SJCRH30 (cell line): ENCODE data around the gene FBXL17. TPM values are rescaled to one million over a fixed set of nuclear protein-coding genes. Genes with fewer than 3 reads are reported as not detected.

Experiments used
- DNase-seq, 2 experiments: peaks; one replicate each; pipeline ENCODE4 v3.0.0-alpha.2; 2015 to 2020
- H3K27ac ChIP-seq: fragments of 250-450 bp; sonication (Bioruptor Pico); 2 replicates; pipeline ENCODE4 v1.5.1; 2020; ENCODE audit warnings: mild to moderate bottlenecking, moderate library complexity
- H3K27me3 ChIP-seq: fragments of 250-450 bp; sonication (Bioruptor Pico); 2 replicates; pipeline ENCODE4 v1.5.1; 2020; ENCODE audit warnings: mild to moderate bottlenecking, moderate library complexity
- H3K36me3 ChIP-seq: fragments of 250-450 bp; sonication (Bioruptor Pico); 2 replicates; pipeline ENCODE4 v1.5.1; 2020; ENCODE audit warnings: mild to moderate bottlenecking, moderate library complexity
- H3K4me1 ChIP-seq: fragments of 250-450 bp; sonication (Bioruptor Pico); 2 replicates; pipeline ENCODE4 v1.5.1; 2020; ENCODE audit warnings: mild to moderate bottlenecking, moderate library complexity
- H3K4me3 ChIP-seq: fragments of 250-450 bp; sonication (Bioruptor Pico); 2 replicates; pipeline ENCODE4 v1.5.1; 2020; ENCODE audit warnings: mild to moderate bottlenecking, moderate library complexity
- H3K9me3 ChIP-seq: fragments of 250-450 bp; sonication (Bioruptor Pico); replicated peaks from 2 replicates; pipeline ENCODE4 v1.5.1; 2020; ENCODE audit warnings: mild to moderate bottlenecking, moderate library complexity
- total RNA-seq: library from RNA; depleted of rRNA; stranded (reverse); fragments of >200 nt; shearing (Covaris generic); gene quantifications from 2 replicates; pipeline ENCODE4 v1.2.3, GENCODE V29; 2014

The FBXL17 gene
- total RNA-seq, 1 experiment from 2014 or later = 7.1 TPM

DNA sequence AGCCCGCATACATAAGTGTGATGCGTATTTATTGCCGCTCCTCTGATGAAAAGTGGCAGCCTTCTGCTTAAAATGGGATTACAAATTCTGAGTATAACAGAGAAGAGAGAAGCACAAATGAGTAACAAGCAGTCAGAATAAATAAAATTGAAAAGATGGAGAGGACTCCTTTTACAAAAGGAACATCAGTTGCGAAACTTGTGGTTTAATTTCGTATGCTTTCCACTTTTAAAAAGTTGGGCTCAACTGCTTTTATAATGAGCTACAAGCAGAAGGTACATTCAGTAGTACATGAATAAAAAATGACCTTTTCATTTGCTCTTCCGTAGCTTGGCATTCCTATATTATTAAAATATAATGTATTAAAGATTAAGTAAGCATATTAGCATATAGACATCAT is 320.0 kb downstream of the FBXL17 start:
- Histone ChIP-seq H3K36me3 (no peaks in the 10 kb centered on the region), H3K27ac (no peak overlapping the region), H3K9me3 (no peaks in the 10 kb centered on the region), H3K4me1 (no peaks in the 10 kb centered on the region; the same call in 1 of the 2 replicates), H3K27me3 (no peaks in the 10 kb centered on the region), H3K4me3 (no peak overlapping the region)
- DNase-seq = no peak

DNA sequence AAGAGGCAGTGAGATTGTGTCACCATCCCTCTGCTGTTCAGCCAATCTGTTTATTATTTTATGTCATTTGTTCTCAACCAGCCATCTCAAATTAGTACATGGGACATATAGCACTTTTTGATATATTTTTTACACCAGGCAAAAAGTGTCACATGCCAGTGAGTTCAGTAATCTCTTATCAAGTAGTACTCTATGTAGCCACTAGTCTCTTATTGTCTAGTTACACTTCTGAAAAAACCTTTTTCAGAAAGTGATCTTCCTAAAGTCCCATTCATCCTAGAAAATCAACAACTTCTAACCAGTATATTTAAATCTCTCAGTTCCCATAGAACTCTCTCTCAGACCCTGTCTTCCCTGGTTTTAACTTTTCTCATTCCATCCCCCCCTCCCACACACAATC is 321.6 kb downstream of the FBXL17 start:
- H3K36me3 ChIP-seq = no peaks in the 10 kb centered on the region
- H3K4me1 ChIP-seq = no peaks in the 10 kb centered on the region
- no peak overlapping the region for H3K27ac ChIP-seq
- H3K27me3 ChIP-seq = no peaks in the 10 kb centered on the region
- H3K4me3 ChIP-seq = no peak overlapping the region
- DNase-seq = no peak
- H3K9me3 ChIP-seq = no peaks in the 10 kb centered on the region

DNA sequence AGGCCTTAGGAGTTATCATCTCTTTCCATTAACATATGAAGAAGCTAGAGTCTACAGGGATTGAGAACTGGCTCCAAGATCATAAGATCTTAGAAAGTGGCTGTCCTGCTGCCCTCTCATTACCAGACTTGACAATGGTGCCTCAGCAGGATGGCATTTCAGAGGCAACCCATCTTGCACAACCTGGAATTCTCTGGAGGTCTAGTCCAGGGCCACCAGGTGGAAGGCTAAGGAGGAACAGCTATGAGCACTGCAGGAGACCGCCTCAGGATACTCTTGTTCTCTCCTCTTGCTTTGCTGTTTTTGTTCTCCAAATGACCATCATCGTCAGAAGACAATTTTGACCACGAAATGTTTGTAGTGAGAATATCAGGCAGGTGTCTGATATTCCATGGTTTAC is 322.6 kb downstream of the FBXL17 start:
- no peak for DNase-seq
- Histone ChIP-seq H3K36me3 (no peaks in the 10 kb centered on the region), H3K4me3 (no peak overlapping the region), H3K27ac (no peak overlapping the region), H3K27me3 (no peaks in the 10 kb centered on the region), H3K9me3 (no peaks in the 10 kb centered on the region), H3K4me1 (no peaks in the 10 kb centered on the region)

DNA sequence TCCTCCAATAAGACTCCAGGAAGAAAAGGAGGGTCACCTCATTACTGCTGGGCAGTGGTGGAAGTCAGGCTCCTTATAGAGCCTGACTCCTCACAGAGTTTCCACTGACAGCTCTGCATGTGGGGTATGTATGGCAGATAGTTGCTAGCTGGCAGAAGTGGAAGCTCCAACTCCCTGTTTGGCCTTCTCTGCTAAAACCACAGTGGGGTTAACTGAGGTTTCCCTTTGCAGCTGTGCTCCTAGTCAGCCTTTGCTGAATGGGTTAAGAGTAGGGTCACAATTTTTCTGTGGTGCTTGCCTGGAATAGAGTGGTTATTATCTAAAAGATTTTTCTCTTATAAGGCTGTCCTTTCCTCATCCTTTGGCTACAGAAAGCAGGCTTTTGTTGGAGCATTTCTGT is 327.5 kb downstream of the FBXL17 start:
- Histone ChIP-seq H3K4me3 (no peak overlapping the region), H3K27me3 (no peaks in the 10 kb centered on the region), H3K27ac (no peak overlapping the region), H3K4me1 (no peaks in the 10 kb centered on the region), H3K36me3 (no peaks in the 10 kb centered on the region), H3K9me3 (peaks cover 9% of the 10 kb centered on the region; the same call in 1 of the 2 replicates)
- peak; percentile 8 to 36 for DNase-seq

DNA sequence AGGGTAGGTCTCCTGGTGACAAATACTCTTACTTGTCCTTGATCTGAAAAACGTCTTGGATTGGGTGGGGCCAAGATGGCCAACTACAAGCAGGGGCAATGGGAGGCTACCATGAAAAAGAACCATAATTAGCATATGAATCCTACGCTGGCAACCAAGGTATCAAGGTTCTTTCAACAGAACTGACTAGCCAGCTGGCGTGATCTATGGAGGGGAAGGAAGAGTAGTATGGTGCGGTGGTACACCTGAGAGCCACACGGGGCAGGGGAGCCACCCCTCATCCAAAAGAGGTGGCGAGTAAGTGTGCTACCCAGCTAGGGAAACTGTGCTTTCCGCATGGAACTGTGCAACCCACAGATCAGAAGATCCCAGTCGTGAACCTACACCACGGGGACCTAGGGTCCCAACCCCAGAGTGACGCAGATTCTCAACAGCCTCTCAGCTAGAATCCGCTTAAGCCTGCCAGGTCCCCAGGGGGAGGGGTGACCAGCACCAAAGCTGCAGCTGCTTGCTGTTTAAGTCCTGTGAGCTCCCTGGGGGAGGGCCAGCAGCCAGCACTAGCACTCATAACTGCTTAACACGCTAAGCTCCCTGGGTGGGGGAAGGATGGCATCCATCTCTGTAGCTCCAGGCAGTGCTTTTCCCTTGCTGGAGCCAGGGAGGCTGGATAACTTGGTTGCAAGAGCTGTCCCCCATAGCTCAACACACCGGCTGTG is 334.8 kb downstream of the FBXL17 start:
- DNase-seq = peak; percentile 53 to 58
- no peaks in the 10 kb centered on the region for H3K4me1 ChIP-seq
- peaks cover 11% of the 10 kb centered on the region; the same call in 1 of the 2 replicates for H3K9me3 ChIP-seq
- H3K36me3 ChIP-seq = peaks cover 2% of the 10 kb centered on the region; the same call in 1 of the 2 replicates
- no peak overlapping the region for H3K27ac ChIP-seq
- no peaks in the 10 kb centered on the region for H3K27me3 ChIP-seq
- H3K4me3 ChIP-seq = no peak overlapping the region

DNA sequence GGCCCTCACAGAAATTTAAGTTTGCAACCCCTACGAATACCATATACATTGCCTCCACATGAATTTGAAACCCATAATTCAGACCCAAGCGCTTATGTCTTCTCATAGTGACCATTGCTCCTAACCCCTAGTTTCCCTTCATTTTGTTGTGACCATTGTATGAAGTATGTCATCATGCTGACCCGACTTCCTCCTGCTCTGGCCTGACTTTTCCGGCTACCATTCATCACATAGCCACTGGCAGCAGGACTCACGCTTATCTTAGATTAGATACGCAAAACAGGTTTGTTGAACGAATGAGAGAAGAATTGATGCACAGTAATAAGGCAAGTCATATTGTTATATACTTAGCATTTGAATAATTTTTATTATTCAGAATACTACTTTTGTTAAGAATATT is 345.4 kb downstream of the FBXL17 start:
- no peak overlapping the region for H3K4me3 ChIP-seq

DNA sequence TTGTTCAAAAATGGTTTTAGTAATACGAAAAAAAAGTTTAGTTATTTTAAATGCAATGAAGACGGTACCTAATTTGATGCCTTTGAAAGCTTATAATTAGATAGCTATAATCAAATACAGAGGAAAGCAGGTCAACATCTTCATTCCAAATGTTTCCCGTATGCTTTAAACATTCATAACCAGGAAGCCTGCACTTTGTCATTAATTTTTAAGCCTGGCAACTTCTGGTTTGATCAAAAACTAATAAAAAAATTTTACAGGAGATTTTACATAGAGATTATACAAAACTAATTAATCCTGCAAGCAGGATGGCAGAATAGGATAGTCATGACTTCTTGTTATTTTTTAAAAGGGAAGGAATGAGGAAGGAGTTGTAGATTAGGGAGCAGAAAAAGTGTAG is 353.0 kb downstream of the FBXL17 start:
- H3K4me3 ChIP-seq = no peak overlapping the region
- no peaks in the 10 kb centered on the region for H3K9me3 ChIP-seq
- H3K27me3 ChIP-seq = no peaks in the 10 kb centered on the region
- no peaks in the 10 kb centered on the region for H3K36me3 ChIP-seq
- H3K4me1 ChIP-seq = peaks cover 2% of the 10 kb centered on the region; the same call in 1 of the 2 replicates
- DNase-seq = no peak
- H3K27ac ChIP-seq = no peak overlapping the region

More for the DNA sequence above, 345.4 kb downstream of the FBXL17 start:
- Histone ChIP-seq H3K27ac (no peak overlapping the region), H3K27me3 (no peaks in the 10 kb centered on the region), H3K9me3 (no peaks in the 10 kb centered on the region), H3K4me1 (no peaks in the 10 kb centered on the region), H3K36me3 (no peaks in the 10 kb centered on the region)
- no peak for DNase-seq

DNA sequence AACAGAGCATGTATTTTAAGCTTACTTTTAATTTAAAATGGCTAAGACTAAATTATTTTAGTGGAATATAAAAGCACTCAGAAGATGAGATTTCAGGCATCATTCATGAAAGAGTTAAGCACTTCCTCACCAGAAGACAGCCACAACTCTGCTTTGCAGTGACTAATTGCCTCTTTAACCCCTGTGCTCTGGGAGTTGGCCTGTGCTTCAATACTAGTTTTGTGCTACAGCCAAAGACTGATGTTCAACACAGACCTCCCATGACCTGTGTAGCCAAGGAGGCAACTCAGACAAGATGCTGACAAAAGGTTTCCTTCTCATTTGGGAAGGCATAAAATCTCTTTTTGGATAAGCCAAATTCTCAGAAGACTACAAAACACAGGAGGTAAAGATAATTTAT is 353.5 kb downstream of the FBXL17 start:
- Histone ChIP-seq H3K27me3 (no peaks in the 10 kb centered on the region), H3K4me3 (no peak overlapping the region), H3K9me3 (no peaks in the 10 kb centered on the region), H3K4me1 (peaks cover 2% of the 10 kb centered on the region; the same call in 1 of the 2 replicates), H3K27ac (no peak overlapping the region), H3K36me3 (no peaks in the 10 kb centered on the region)
- DNase-seq = peak; percentile 16 to 45

DNA sequence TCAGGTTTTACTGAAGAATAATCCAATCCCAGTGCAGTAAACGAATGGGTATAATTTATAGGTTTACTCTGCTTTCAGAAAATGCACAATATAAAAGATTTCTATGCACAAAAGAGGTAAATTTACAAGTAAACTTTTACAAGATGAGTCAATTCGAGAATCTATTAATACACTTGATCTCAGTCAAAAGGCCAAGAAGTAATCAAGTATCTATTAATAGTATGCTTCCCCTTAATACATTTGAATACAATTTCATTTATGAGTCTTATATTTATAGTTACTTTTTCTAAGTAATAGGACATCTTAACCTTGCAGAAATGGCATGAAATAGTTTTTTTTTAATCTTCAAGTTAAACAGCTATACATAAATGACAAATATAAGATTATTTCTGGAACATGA is 355.9 kb downstream of the FBXL17 start:
- no peaks in the 10 kb centered on the region for H3K36me3 ChIP-seq
- no peak overlapping the region for H3K4me3 ChIP-seq
- no peaks in the 10 kb centered on the region for H3K27me3 ChIP-seq
- no peak for DNase-seq
- H3K9me3 ChIP-seq = no peaks in the 10 kb centered on the region
- H3K4me1 ChIP-seq = peaks cover 2% of the 10 kb centered on the region; the same call in 1 of the 2 replicates
- no peak overlapping the region for H3K27ac ChIP-seq

DNA sequence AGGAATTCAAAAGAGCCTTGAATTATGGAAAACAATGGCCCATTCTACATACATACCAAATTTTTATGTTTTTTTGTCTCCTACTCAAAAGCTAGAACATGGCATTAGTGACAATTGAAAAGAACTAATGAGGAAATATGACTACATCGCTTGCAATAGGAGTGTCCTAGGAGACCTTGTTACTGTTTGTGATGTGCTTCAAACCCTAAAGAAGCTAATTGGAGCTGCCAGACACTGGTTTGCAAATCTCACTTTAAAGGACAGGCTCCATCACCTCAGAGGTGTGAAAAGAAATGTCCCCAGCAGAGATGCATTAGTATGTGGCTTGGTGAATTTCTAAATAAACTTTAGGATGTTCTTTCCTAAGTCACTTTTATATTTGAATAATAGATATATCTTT is 356.9 kb downstream of the FBXL17 start:
- no peaks in the 10 kb centered on the region for H3K36me3 ChIP-seq
- no peaks in the 10 kb centered on the region for H3K9me3 ChIP-seq
- peaks cover 2% of the 10 kb centered on the region; the same call in 1 of the 2 replicates for H3K4me1 ChIP-seq
- no peak for DNase-seq
- no peak overlapping the region for H3K27ac ChIP-seq
- no peak overlapping the region for H3K4me3 ChIP-seq
- H3K27me3 ChIP-seq = no peaks in the 10 kb centered on the region

DNA sequence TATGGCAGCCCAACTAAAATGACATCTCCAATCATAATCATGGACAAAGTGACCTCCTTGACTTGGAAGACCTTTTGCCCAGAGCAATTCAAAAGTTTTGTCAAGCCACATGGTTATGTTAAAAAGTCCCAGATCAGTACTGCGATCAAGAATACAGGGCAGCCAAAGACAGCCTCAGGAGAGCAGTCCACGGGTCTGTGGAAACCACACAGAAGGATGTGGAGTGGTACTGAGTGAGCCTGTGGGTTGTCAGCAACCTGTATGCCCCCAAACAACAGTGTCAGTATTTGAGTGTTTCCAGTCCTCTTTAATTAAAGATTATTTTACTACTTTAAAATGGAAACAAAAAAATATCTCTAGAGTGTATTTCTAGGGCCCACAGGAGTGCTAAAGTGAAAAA is 365.8 kb downstream of the FBXL17 start:
- no peaks in the 10 kb centered on the region for H3K27me3 ChIP-seq
- no peak overlapping the region for H3K27ac ChIP-seq
- no peaks in the 10 kb centered on the region for H3K4me1 ChIP-seq
- 0 out of 2 replicates have a peak, but pooled peaks cover 2% of the 10 kb centered on the region for H3K9me3 ChIP-seq
- no peak overlapping the region for H3K4me3 ChIP-seq
- no peaks in the 10 kb centered on the region for H3K36me3 ChIP-seq
- DNase-seq = no peak

DNA sequence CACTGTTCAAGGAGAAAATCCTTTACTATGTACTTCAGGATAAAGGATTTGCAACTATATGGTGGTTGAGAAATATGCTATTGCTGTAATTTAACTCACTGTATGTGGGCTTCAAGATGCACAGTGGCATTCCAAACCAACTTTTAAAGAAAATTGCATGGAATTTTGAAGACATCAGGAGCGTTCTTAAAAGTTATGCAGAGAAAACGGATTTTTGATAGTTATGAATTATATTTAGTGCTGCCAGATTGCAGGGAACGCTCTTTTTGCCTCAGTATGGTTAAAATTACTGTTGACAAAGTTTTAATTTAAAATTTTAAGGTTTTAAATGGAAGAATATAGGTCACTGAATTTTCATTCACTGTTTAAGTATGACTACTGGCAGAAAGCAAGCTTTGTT is 375.1 kb downstream of the FBXL17 start:
- Histone ChIP-seq H3K9me3 (no peaks in the 10 kb centered on the region), H3K27ac (no peak overlapping the region), H3K4me3 (no peak overlapping the region), H3K36me3 (no peaks in the 10 kb centered on the region), H3K4me1 (no peaks in the 10 kb centered on the region), H3K27me3 (no peaks in the 10 kb centered on the region)
- no peak for DNase-seq

DNA sequence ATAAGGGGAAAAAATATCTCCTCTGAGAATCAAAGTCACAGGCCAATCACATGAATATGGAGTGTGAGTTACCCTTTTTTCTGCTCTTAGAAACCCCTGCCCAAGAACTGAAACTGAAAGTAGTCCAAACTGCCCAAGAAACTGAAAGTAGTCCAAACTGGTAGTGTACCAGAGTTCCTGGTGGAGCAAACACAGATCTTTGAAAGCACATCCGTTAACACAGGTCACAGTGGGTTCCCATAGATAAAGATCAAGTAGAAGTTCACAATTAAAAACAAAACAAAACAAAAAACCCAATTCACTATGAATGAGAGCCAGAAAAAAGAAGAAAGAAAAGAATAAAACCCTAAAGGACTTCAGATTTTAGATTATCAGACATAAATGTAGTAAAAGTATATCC is 378.7 kb downstream of the FBXL17 start:
- Histone ChIP-seq H3K4me3 (no peak overlapping the region), H3K4me1 (no peaks in the 10 kb centered on the region), H3K36me3 (no peaks in the 10 kb centered on the region)

DNA sequence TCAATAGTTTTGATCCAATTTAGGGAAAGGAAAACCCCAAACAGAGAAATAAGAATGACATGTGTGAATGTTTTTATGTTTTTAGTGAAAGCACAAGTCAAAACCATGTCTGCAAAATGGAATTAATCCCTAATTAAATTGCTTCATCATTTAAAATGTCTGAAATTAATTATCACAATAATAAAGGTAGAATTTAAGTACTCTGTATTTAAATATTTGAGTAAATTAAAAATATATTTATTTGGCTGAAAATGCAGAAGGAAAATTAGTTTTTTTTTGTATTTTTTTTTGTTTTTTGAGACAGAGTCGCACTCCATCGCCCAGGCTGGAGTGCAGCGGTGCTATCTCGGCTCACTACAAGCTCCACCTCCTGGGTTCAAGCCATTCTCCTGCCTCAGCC is 380.7 kb downstream of the FBXL17 start:
- Histone ChIP-seq H3K9me3 (no peaks in the 10 kb centered on the region), H3K36me3 (no peaks in the 10 kb centered on the region), H3K4me3 (no peak overlapping the region), H3K27me3 (no peaks in the 10 kb centered on the region), H3K27ac (no peak overlapping the region), H3K4me1 (no peaks in the 10 kb centered on the region)
- no peak for DNase-seq

More for the DNA sequence above, 378.7 kb downstream of the FBXL17 start:
- peak in 1 of 2 experiments; percentile 11 for DNase-seq
- H3K27me3 ChIP-seq = no peaks in the 10 kb centered on the region
- H3K9me3 ChIP-seq = no peaks in the 10 kb centered on the region
- H3K27ac ChIP-seq = no peak overlapping the region

DNA sequence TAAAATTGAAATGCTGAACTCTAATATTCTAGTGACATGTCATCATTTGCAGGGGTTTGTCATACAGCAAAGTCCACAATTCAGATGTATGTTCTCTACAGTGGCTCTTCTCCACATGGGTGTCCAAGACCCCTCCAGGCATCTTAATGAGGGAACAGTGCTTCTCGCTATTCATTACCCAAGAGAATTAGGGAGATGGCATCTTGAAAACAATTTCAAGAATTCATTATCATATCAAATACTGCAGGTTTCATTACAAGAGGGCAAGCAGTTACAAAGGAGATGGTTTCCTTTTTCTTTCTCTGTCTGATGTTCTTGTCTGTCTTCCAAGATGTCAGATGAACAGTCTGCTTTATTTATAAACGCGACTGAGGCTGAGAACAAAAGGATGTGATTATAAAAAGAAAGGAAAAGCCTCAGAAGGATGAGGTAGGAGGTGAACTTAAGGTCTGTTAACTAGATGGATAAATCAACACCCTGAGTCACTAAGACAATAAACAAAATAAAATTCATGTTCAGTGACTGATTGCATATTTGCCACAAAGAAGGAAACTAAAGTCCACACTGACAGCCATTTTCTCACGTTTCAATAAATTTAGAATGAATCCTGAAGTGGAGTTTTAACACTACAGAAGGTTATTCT is 384.4 kb downstream of the FBXL17 start:
- Histone ChIP-seq H3K9me3 (no peaks in the 10 kb centered on the region), H3K4me3 (no peak overlapping the region), H3K27me3 (no peaks in the 10 kb centered on the region), H3K27ac (no peak overlapping the region), H3K36me3 (no peaks in the 10 kb centered on the region), H3K4me1 (no peaks in the 10 kb centered on the region)
- no peak for DNase-seq
